HG03565 (cell line): ENCODE results near the gene TP53TG5.

Experiments
- ATAC-seq: cut with Tn5 transposase; IDR thresholded peaks from one replicate; pipeline ENCODE4 v1.9.1; 2021; ENCODE audit warnings: mild to moderate bottlenecking, moderate library complexity; ENCODE audit not compliant: unreplicated experiment

TP53TG5 gene

GRCh38 chr20:45406260-45407066 is 28.3 kb upstream of the TP53TG5 start:
- no peak for ATAC-seq

GRCh38 chr20:45405571-45406259 is 27.6 kb upstream of the TP53TG5 start:
- no peak for ATAC-seq

- no peak for ATAC-seq
Measured at GRCh38 chr20:45404438-45404837, 26.3 kb upstream of the TP53TG5 start.

- no peak for ATAC-seq
Measured at GRCh38 chr20:45402946-45403345, 24.8 kb upstream of the TP53TG5 start.

DNA sequence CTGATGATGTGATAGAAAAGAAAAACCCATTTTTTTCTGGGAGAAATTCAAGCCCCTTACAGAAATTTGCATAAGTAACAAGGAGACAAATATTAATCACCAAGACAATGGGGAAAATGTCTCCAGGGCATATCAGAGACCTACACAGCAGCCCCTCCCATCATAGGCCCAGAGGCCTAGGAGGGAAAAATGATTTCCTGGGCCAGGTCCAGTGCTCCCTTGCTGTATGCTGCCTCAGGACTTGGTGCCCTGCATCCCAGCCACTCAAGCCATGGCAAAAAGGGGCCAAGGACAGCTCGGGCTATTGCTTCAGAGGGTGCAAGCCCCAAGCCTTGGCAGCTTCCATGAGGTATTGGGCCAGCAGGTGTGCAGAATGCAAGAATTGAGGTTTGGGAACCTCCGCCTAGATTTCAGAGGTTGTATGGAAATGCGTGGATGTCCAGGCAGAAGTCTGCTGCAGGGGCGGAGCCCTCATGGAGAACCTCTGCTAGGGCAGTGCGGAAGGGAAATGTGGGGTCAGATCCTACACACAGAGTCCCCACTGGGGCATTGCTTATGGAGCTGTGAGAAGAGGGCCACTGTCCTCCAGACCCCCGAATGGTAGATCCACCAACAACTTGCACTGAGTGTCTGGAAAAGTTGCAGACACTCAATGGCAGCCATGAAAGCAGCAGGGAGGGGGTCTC is 22.4 kb upstream of the TP53TG5 start:
- no peak for ATAC-seq

- no peak for ATAC-seq
Measured at GRCh38 chr20:45399018-45399417, 20.9 kb upstream of the TP53TG5 start.

- ATAC-seq, result no peak
Measured at GRCh38 chr20:45395114-45395415, 16.9 kb upstream of the TP53TG5 start.

- no peak for ATAC-seq
Measured at GRCh38 chr20:45394221-45395113, 16.3 kb upstream of the TP53TG5 start.

DNA sequence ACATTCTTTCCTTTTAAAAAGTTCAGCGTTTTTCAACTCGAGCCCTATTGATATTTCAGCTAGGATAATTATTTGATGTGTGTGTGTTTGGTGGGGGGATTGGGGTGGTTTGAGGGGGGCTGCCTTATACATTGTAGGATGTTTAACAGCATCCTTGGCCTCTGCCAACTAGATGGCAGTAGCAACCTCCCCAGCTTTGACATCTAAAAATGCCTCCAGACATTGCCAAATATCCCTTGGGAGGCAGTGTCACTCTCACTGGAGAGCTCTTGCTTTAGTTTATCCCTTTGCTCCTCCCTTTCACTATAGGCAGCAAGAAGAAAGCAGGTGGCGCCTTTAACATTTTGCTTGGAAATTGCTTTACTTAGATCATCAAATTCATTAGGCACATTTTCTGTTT is 14.6 kb upstream of the TP53TG5 start:
- ATAC-seq, result no peak

DNA sequence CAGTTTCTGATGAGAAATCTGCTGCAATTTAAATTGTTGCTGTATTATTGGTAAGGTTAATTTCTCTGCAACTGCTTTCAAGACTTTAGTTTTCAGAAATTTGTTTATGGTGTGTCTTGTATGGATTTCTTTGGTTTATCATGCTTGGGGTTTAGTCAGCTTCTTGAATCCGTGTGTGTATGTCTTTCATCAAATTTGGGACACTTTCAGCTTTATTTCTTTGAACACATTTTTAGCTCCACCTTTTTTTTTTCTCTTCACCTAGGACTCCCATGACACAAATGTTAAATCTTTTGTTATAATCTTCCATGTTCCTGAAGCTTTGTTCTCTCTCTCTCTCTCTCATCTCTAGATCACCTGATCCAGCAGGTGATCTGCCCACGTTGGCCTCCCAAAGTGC is 13.4 kb upstream of the TP53TG5 start:
- ATAC-seq, result no peak

- no peak for ATAC-seq
Measured at GRCh38 chr20:45390931-45391330, 12.8 kb upstream of the TP53TG5 start.

DNA sequence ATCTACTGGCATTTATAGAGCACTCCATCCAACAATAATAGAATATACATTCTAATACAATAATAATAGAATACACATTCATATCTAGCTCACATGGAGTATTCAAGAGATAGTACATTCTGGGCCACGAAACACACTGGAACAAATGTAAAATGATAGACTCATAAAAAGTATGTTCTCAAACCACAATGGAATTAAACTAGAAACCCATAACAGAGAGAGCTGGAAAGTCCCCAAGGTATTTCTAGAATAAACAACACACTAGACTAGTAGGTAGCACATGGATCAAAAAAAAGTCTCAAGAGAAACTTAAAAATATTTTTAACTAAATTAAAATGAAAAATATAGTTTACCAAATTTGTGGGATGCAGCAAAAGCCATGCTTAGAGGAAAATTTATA is 9.1 kb upstream of the TP53TG5 start:
- ATAC-seq, result no peak

DNA sequence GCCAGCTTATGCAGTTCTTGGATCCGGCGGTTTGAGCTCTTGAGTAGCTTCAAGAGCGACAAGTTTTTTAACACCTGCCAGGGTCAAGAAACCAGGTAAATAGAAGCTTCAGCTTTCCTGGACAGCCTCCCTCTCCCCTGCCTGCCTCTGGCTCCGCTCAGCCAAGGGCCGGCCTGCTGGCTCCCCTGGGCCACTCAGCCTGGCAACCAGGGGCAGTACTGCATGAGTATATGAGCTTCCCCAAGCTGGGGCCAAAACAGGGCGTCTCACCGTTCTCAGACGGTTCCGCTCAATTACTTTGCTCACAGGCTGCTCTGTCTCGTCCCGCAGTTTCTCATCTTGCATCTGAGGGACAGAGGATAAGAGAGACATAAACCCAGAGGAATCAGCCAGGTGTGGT is 856 bp downstream of the TP53TG5 start:
- no peak for ATAC-seq

- ATAC-seq, result no peak
Measured at GRCh38 chr20:45374966-45375365, 3.2 kb downstream of the TP53TG5 start.

GRCh38 chr20:45374101-45374467 is 4.0 kb downstream of the TP53TG5 start:
- ATAC-seq, result no peak

DNA sequence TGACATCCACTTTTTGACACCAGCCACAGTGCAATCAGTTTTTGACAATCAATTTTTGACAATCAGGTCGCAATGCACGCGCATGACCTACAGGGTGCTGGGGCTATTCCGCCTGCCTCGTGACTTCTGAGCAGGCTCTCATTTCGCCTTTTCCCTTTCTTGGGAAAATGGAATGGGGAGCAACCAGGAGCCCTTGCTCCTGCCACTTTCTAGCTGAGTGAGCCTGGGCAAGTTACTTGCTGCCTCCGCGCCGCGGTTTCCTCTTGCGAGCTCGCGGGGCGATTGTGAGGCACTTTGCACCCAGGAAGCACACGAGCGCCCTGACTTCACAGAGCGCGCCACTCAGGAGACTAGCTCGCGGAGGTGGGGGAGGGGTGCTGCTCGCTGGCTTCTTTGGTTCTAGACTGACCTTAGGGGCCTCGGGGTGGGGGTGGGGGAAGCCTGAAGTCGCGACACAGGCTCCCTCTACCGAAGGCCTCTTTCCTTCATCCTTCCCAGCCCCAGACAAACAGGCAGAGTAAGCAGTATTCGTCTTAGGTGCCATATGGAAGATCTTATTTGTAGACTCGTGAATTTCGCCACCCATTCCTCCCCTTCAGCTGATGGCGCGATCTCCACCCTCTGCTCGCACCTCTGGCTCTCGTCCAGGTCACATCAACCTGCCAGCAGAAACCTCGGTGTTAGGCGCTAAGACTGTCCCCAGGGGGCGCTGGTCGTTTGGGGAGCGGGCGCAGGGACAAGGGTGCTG is 4.6 kb downstream of the TP53TG5 start:
- ATAC-seq, result no peak

DNA sequence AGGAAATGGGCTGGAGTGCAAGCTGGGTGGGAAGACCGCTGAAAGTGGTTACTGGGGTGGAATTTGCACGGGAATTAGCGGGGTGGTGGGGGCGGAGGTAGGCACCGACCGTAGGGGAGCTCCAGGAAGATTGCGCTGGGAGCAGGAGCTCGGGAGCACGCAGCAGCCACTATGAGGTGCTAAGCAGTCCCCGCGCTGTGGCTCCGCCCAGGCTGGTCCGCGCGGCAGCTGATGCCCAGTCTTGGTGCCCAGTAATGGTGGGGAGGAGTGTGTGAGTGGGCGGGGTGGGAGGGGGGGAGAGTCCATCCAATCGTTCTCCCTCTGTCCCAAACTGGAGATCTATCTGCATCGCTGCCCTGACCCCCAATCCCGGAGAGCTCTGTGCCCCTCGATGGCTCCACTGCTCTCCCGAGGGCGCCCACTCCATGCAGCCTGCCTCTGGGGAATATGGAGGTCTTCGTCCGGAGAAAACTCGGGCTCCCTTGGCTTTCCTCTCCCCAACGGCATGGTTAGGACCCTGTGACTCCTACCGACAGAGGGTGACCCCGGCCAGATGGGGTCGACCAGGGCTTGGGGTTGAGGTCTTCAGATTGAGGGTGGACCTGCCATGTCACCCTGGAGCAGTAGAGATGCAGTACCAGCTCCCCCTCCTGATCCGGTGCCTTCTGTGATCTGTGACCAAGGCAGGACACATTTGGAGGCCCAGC is 5.3 kb downstream of the TP53TG5 start:
- no peak for ATAC-seq

GRCh38 chr20:45372241-45372640 is 5.9 kb downstream of the TP53TG5 start:
- no peak for ATAC-seq

- no peak for ATAC-seq
Measured at GRCh38 chr20:45370571-45371160, 7.5 kb downstream of the TP53TG5 start.
